HG03097 (cell line): Measurements from ENCODE around the gene PCBP2.

Source experiments
- ATAC-seq: cut with Tn5 transposase; IDR thresholded peaks from one replicate; pipeline ENCODE4 v1.9.1; 2021; ENCODE audit not compliant: unreplicated experiment, low FRiP score

Gene PCBP2

GRCh38 chr12:53492188-53492587, 40.3 kb downstream of the PCBP2 start:
- no peak for ATAC-seq

DNA sequence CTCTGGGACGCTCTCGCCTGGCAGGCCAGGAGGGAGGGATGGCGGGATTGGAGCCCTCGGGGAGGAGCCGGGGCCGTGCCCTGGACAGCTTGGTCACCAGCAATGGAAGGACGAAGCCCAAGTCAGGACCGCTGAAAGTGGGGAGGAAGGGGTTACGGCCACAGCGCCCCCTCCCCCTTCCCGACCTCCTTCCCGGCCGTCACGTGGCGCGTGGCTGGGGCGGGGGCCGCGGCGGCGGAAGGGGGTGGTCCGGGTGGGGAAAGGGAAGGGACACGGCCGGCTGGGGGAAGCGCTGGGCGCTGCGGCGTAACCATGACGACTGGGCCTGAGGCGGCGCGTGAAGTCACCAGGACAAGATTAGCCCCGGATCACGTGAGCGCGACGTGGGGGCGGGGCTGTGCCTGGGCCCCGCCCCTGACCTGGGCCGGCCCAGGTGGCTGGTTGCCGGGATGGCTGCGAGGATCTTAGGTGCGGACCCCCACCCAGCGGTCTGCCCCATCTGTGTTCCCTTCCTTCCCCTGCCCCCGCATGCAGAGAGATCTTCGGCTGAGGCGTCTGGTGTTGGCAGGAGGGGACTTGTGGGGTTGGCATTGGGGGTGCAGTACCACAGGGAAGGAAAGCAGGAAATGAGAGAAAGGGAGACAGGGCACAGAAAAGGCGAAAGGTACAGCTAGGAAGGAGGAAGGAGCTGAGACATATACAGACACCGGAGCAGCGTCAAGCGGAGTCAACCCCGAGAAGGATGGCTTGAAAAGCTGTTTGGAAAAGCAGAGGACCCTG, 41.1 kb downstream of the PCBP2 start:
- ATAC-seq, result peak; percentile 76

GRCh38 chr12:53493610-53494391, 41.9 kb downstream of the PCBP2 start:
- ATAC-seq, result no peak

- no peak for ATAC-seq
Observed at GRCh38 chr12:53495903-53496751, 44.2 kb downstream of the PCBP2 start.

GRCh38 chr12:53496752-53497032, 44.8 kb downstream of the PCBP2 start:
- ATAC-seq, result no peak

DNA sequence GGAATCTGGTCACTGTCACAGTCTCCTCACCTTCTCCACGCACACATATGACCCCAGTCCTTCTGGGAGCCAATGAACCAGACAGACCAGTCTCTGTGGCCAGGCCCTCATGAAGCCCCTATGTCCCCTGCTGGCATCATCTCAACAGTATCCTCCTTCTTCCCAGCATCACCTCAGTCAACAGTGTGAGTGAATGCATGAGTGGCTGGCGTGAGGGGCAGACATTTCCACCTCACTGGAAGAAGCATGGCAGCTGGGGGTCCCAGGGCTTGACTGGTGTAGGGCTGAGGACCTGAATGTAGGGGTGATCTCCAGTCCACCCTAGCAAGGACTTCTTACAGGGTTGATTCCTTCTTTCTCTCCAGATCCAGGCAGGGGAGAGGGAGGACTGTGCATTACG, 45.6 kb downstream of the PCBP2 start:
- ATAC-seq, result no peak

- ATAC-seq, result no peak
Observed at GRCh38 chr12:53498235-53498630, 46.3 kb downstream of the PCBP2 start.

- no peak for ATAC-seq
Observed at GRCh38 chr12:53499266-53500141, 47.6 kb downstream of the PCBP2 start, which contains the start of gene MAP3K12. Gene MAP3K12, minus strand, starts transcription at chr12:53499458. Its CDS starts 12,067 bp downstream, at chr12:53487391.

DNA sequence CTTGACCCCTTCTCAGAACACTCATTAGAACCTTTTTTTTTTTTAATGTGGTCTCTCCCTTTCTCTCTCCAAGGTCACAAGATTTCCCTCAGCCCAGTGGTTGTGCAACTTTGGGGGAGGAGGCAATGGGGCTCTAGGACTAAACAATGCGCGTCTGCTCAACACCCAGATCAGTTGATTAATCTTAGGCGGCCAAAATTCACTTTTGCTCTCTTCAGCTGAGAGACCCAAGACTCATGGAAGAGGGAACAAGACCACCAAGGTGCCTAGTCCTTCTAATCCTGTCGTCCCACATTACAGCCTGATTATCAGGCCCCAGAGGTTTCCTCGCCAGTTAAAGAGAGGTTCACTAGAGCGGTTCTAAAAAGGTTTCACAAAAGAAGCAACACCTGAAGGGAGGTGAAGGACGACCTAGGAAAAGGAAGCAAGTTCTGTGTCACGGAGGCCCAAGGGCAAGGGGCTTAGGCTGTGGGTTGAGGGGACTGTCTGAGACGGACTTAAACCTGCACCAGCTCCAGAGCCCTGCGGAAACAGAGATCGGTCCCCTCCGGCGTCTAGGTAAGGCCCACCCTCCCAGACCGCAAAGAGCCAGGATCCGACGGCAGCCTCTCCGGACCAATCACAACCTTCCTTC, 48.4 kb downstream of the PCBP2 start:
- ATAC-seq, result no peak

GRCh38 chr12:53500776-53501614, 49.1 kb downstream of the PCBP2 start, which contains the start of gene TARBP2:
Gene TARBP2, plus strand, starts transcription at chr12:53501283. Its CDS starts 126 bp downstream, at chr12:53501409.
- peak; percentile 72 for ATAC-seq

DNA sequence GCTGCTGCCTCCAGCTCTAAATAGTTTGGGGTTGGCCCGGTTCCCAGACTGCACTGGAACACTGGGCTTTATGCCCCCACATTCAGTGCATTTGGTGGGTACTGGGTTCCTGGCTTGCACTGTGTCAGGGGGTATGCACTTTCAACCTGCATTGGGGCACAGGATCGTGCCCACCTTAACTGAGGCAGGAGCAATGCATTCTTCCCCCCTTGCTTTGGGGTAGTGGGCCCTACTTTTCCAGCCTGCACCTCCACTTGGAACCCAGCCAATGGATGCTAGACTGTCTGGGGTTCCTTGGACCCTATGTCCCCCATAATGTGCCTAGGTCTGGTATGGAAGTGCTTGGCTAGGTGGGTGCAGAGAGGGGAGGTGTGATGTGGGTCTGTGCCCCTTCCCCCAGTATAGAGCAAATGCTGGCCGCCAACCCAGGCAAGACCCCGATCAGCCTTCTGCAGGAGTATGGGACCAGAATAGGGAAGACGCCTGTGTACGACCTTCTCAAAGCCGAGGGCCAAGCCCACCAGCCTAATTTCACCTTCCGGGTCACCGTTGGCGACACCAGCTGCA, 49.8 kb downstream of the PCBP2 start:
- no peak for ATAC-seq

DNA sequence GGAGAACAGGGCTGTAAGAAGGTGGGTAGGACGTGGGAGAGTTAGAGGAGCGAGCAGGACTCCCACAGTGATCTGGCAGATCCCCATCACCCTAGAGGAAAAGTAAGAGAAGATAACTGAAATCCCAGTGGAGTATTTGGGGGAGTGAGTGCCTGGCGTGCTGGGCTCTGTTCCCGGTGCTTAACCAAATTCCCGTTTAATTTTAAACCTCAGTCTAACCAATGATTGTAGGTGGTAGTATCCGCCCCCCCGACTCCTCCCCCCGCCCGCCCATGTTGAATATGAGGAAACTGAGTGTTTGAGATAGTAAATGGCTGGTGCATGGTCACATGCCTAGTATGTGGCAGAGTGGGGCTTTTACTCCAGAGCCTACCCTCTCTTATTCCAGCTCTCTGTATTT, 50.4 kb downstream of the PCBP2 start:
- no peak for ATAC-seq

DNA sequence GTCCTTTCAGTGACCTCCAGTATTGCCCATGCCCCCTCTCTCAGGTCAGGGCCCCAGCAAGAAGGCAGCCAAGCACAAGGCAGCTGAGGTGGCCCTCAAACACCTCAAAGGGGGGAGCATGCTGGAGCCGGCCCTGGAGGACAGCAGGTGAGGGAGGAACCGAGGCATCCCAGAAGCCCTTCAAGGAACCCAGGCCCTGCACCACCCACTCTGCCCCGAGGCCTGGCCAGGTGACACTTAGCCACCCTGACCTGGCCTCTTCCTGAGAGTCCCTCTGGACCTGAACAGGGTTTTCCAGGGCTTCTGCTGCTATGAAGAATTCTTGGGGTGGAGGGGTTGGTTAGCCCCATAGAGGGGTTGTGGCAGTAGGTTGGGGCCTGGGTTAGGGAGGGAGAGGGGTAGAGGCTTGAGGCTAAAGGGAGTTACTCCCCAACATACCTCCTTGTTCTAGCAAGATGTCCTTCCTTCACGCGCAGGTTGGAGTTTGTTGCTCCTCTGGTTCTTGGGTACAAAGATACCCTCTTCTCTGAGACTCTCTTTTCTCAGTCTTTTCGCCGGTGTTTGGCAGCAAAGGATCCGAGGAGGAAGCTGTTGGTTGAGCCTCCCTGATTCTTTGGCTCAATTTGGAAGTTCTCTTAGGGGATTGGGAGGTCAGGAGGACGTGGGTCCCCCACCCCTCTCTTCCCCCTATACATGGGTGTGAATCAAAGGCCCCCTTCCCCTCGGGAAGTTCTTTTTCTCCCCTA, 51.3 kb downstream of the PCBP2 start:
- ATAC-seq, result no peak

GRCh38 chr12:53504004-53504920, 52.4 kb downstream of the PCBP2 start:
- ATAC-seq, result no peak

DNA sequence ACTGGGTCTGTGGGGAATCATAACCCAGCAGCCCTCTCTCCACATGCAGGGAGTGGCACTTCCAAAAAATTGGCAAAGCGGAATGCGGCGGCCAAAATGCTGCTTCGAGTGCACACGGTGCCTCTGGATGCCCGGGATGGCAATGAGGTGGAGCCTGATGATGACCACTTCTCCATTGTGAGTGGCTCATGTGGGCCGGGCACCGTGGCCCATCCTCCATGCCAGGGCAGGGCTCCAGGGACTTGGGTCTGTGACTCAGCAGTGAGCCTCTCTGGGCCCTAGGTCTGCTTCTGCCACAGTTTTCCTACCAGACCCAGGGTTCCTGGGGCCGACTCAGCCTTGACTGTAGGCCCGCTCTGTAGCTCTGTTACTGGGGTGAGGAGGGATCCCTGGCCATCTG, 53.2 kb downstream of the PCBP2 start:
- ATAC-seq, result no peak

- ATAC-seq, result no peak
Observed at GRCh38 chr12:53505555-53506449, 53.9 kb downstream of the PCBP2 start.
